Heart left ventricle (tissue), 13 donors: Measurements from ENCODE around the gene MACROD1.

Source experiments
- CTCF ChIP-seq, 12 donors: fragments of 200-600 bp; sonication (generic) in 4 of 12; IDR thresholded peaks; one replicate each; pipeline versions ENCODE4 v1.5.0 to v1.8.0; 2018 to 2022; ENCODE audit warnings: antibody characterized with exemption in 12 of 12, mild to moderate bottlenecking in 5 of 12
- POLR2A ChIP-seq, 2 donors: fragments of 450-650 bp; IDR thresholded peaks; one replicate each; pipeline ENCODE4 v1.6.1; 2017; ENCODE audit warnings: antibody characterized with exemption in 2 of 2, mild to moderate bottlenecking in 2 of 2, moderate library complexity in 2 of 2
- donor health status: ischemic (EF 13 %, LVEDD 7.1; RV severe dilation, severe dysfunction).
- donor health status: DM: no; HTN: yes; CAD: no.
- donor health status: DM: no; HTN: no; CAD: no.
- donor health status: ischemic (EF 25% LVEDD 6.9; RV normal size, moderate dysfunction).
- donor health status: ischemic (EF 25% LVEDD 5.7; RV mildly dilated, moderate dysfunction).
- donor health status: ischemic (EF 35%, LVEDD 5.7; RV mildly dilated, moderate dysfunction).
- donor health status: nonischemic (EF 11% LVEDD 7.7; RV severe dilation, severe dysfunction).
- donor health status: DM: yes; HTN: yes; CAD: no.
- donor health status: PGD.
- donor health status: ischemic (EF 29% LVEDD 5.4; RV normal size, mild dysfunction).
- donor health status: nonischemic (EF 23%, LVEDD 6.1; RV moderate dilation, normal function).

- TF ChIP-seq CTCF (IDR thresholded peaks at IDR 0.05) (no peak), POLR2A (IDR thresholded peaks at IDR 0.05) (no peak)
Observed at GRCh38 chr11:64161037-64161436, 4.9 kb downstream of the MACROD1 start.
